HepG2 (cell line): ENCODE measurements around the gene MRPS34. TPM values are rescaled to one million over a fixed set of nuclear protein-coding genes. Genes with fewer than 3 reads are reported as not detected.

Source experiments
- ATAC-seq: fragments of 200-7000 bp; cut with Tn5 transposase; 3 replicates; pipeline ENCODE4 v1.9.1; 2020; ENCODE audit warnings: mild to moderate bottlenecking, moderate library complexity
- BruUV-seq: library from RNA; stranded (reverse); fragments of 400-500 nt; replicated peaks from 2 replicates; lab custom pipeline; 2021; lab: Mats Ljungman, UMichigan
- CTCF ChIA-PET: fragments of 300-600 bp; formaldehyde crosslinking; extraction: SDS; loops from one replicate; lab custom pipeline; 2021; ENCODE audit warnings: low total read pairs, inconsistent platforms, low intra/inter-chr PET ratio; lab: Yijun Ruan, JAX
- POLR2A ChIA-PET: fragments of 350-600 bp; sonication (Branson Sonifier 250); formaldehyde crosslinking; loops from one replicate; lab custom pipeline; 2020; ENCODE audit warnings: antibody characterized with exemption, inconsistent platforms; lab: Yijun Ruan, JAX
- DNase-seq: peaks from one replicate; pipeline ENCODE4 v3.0.0-alpha.2; 2015; ENCODE audit warnings: low spot score
- FAIRE-seq: peaks from 3 replicates; lab custom pipeline; 2011; peaks lifted over from hg19 to GRCh38; lab: Jason Lieb, UNC
- H2AFZ ChIP-seq: one replicate; pipeline ENCODE4 v1.6.1; 2011; ENCODE audit warnings: low read length, inconsistent platforms
- H3K27ac ChIP-seq: fragments of 300-600 bp; 3 replicates; pipeline ENCODE4 v1.8.0; 2011; ENCODE audit warnings: mixed run types, mild to moderate bottlenecking, mixed read lengths, low read length, inconsistent platforms; ENCODE audit not compliant: insufficient read depth; ENCODE audit errors: extremely low read length
- H3K27me3 ChIP-seq, 2 experiments: fragments of 200-600 bp in 1 of 2; 2 replicates in 1 of 2; 3 replicates in 1 of 2; pipeline versions ENCODE4 v1.6.0 to v1.8.0; 2011; ENCODE audit warnings: low read length in 2 of 2, mild to moderate bottlenecking in 2 of 2, moderate library complexity in 2 of 2, inconsistent platforms in 1 of 2; ENCODE audit not compliant: insufficient read depth in 2 of 2, control insufficient read depth in 1 of 2
- H3K36me3 ChIP-seq, 2 experiments: fragments of 200-600 bp in 1 of 2; replicated peaks in 1 of 2; 2 replicates in 1 of 2; 3 replicates in 1 of 2; pipeline versions ENCODE4 v1.5.1 to v1.8.0; 2011; ENCODE audit warnings: low read length in 2 of 2, inconsistent platforms in 1 of 2; ENCODE audit not compliant: insufficient read depth in 2 of 2, control insufficient read depth in 1 of 2
- H3K4me1 ChIP-seq: 2 replicates; pipeline ENCODE4 v1.5.1; 2012; ENCODE audit warnings: low read length, inconsistent platforms; ENCODE audit not compliant: insufficient read depth
- H3K4me2 ChIP-seq: 2 replicates; pipeline ENCODE4 v1.6.0; 2011; ENCODE audit warnings: low read depth, low read length, inconsistent platforms
- H3K4me3 ChIP-seq, 3 experiments: fragments of 200-600 bp in 1 of 3; sonication (generic), shearing (Covaris generic) in 1 of 3; replicated peaks in 1 of 3; 2 replicates each; pipeline ENCODE4 v1.5.1; 2011 to 2016; ENCODE audit warnings: low read length in 3 of 3, inconsistent platforms in 2 of 3, low read depth in 2 of 3, mild to moderate bottlenecking in 2 of 3, control low read depth in 1 of 3, mixed read lengths in 1 of 3; ENCODE audit not compliant: insufficient read depth in 1 of 3
- H3K79me2 ChIP-seq: one replicate; pipeline ENCODE4 v1.6.1; 2011; ENCODE audit warnings: low read length, inconsistent platforms; ENCODE audit not compliant: insufficient read depth
- H3K9ac ChIP-seq: 2 replicates; pipeline ENCODE4 v1.6.0; 2011; ENCODE audit warnings: mild to moderate bottlenecking, low read depth, low read length, inconsistent platforms; ENCODE audit not compliant: insufficient read depth
- H3K9me3 ChIP-seq: 2 replicates; pipeline ENCODE4 v1.5.1; 2012; ENCODE audit warnings: mild to moderate bottlenecking, low read length
- H4K20me1 ChIP-seq: 2 replicates; pipeline ENCODE4 v1.6.0; 2011; ENCODE audit warnings: inconsistent platforms, mild to moderate bottlenecking, low read length, moderate library complexity; ENCODE audit not compliant: insufficient read depth
- CHD2 ChIP-seq: IDR thresholded peaks from 2 replicates; pipeline ENCODE4 v1.6.1; 2011; ENCODE audit warnings: low read depth, low read length, improper control_type of control experiment
- CREBL2 ChIP-seq: sonication (generic); formaldehyde crosslinking; IDR thresholded peaks from 2 replicates; pipeline ENCODE4 v1.8.1; 2023; ENCODE audit warnings: missing genetic modification reagents, mild to moderate bottlenecking, borderline replicate concordance
- ERF ChIP-seq: IDR thresholded peaks from 2 replicates; pipeline ENCODE4 v1.6.1; 2018; ENCODE audit warnings: missing biosample characterization, missing genetic modification reagents
- EZH2 ChIP-seq: conservative IDR thresholded peaks from 2 replicates; pipeline ENCODE4 v1.6.1; 2012; ENCODE audit warnings: mild to moderate bottlenecking, low read depth, low read length, moderate library complexity
- GATA4 ChIP-seq: sonication (generic); IDR thresholded peaks from 2 replicates; pipeline ENCODE4 v1.6.1; 2016; ENCODE audit warnings: antibody characterized with exemption, low read depth, borderline replicate concordance
- HMG20A ChIP-seq: IDR thresholded peaks from 2 replicates; pipeline ENCODE4 v1.6.1; 2016; ENCODE audit warnings: borderline replicate concordance
- HNF4A ChIP-seq: sonication (generic); formaldehyde crosslinking; IDR thresholded peaks from 2 replicates; pipeline ENCODE4 v1.4.0; 2020; ENCODE audit warnings: missing genetic modification reagents
- IKZF5 ChIP-seq: IDR thresholded peaks from 2 replicates; pipeline ENCODE4 v1.6.1; 2018; ENCODE audit warnings: missing genetic modification reagents, mild to moderate bottlenecking, missing compliant biosample characterization
- MYC ChIP-seq: sonication (generic); formaldehyde crosslinking; IDR thresholded peaks from 2 replicates; pipeline ENCODE4 v1.9.0; 2021; ENCODE audit warnings: missing genetic modification reagents, borderline replicate concordance
- NONO ChIP-seq, 2 experiments: fragments of 450-650 bp in 1 of 2; sonication (generic) in 1 of 2; formaldehyde crosslinking in 1 of 2; IDR thresholded peaks in 1 of 2; conservative IDR thresholded peaks in 1 of 2; 2 replicates each; pipeline versions ENCODE4 v1.6.1 to v1.8.0; 2017 to 2022; ENCODE audit warnings: mild to moderate bottlenecking in 1 of 2, missing genetic modification reagents in 1 of 2, moderate library complexity in 1 of 2
- RBM39 ChIP-seq: fragments of 200-400 bp; formaldehyde crosslinking; IDR thresholded peaks from one replicate; pipeline ENCODE4 v1.6.1; 2018; ENCODE audit warnings: antibody characterized with exemption, mild to moderate bottlenecking, low read depth, low read length; ENCODE audit not compliant: poor library complexity, severe bottlenecking
- SP2 ChIP-seq: sonication (generic); formaldehyde crosslinking; IDR thresholded peaks from 2 replicates; pipeline ENCODE4 v1.5.1; 2020; ENCODE audit warnings: mild to moderate bottlenecking, missing genetic modification reagents
- SRSF4 ChIP-seq: fragments of 200-400 bp; formaldehyde crosslinking; IDR thresholded peaks from one replicate; pipeline ENCODE4 v1.6.1; 2018; ENCODE audit warnings: mild to moderate bottlenecking, low read depth, low read length, moderate library complexity; ENCODE audit not compliant: poor library complexity, severe bottlenecking
- TERF1 ChIP-seq: sonication (generic); formaldehyde crosslinking; IDR thresholded peaks from 2 replicates; pipeline ENCODE4 v1.8.0; 2022; ENCODE audit warnings: mild to moderate bottlenecking, missing genetic modification reagents, moderate library complexity
- TIGD3 ChIP-seq: sonication (generic); formaldehyde crosslinking; IDR thresholded peaks from 2 replicates; pipeline ENCODE4 v1.5.1; 2020; ENCODE audit warnings: mild to moderate bottlenecking, missing genetic modification reagents, borderline replicate concordance
- U2AF1 ChIP-seq: fragments of 200-400 bp; formaldehyde crosslinking; optimal IDR thresholded peaks from 2 replicates; pipeline ENCODE3; 2017; ENCODE audit warnings: mild to moderate bottlenecking, low read depth, low read length
- ZFP36L1 ChIP-seq: sonication (generic); formaldehyde crosslinking; IDR thresholded peaks from 2 replicates; pipeline ENCODE4 v1.8.0; 2022; ENCODE audit warnings: mild to moderate bottlenecking, missing genetic modification reagents, moderate library complexity
- ZNF460 ChIP-seq: sonication (generic); formaldehyde crosslinking; IDR thresholded peaks from 2 replicates; pipeline ENCODE4 v1.5.1; 2020; ENCODE audit warnings: missing genetic modification reagents, mild to moderate bottlenecking, borderline replicate concordance
- ZNF580 ChIP-seq: IDR thresholded peaks from 2 replicates; pipeline ENCODE4 v1.6.1; 2016; ENCODE audit warnings: low read depth, borderline replicate concordance
- WGBS: methylation state at CpG from one replicate; pipeline ENCODE4 v1.1.6; 2017; ENCODE audit warnings: low lambda C conversion rate; 5-methylcytosine and 5-hydroxymethylcytosine counted together
- in situ Hi-C: cut with HindIII; loops from 2 replicates; pipeline ENCODE4 v1.10.0; 2017; ENCODE audit warnings: low pct_unique_long_range_greater_than_20kb; ENCODE audit not compliant: extremely low pct_ligation_motif_present
- intact Hi-C: fragments of 100-400 bp; cut with micrococcal nuclease; formaldehyde crosslinking; loops from one replicate; pipeline ENCODE4 v1.10.0; 2022; ENCODE audit not compliant: unreplicated experiment
- polyA plus RNA-seq, 8 experiments: library from polyadenylated mRNA; depleted of rRNA in 3 of 8; stranded (reverse) in 7 of 8; unstranded in 1 of 8; fragments of >200 nt; fragmentation: Illumina TruSeq in 4 of 8; extraction: Trizol in 4 of 8; gene quantifications; 2 replicates each; pipeline versions ENCODE4 v1.2.1 to v1.2.3, GENCODE V29; 2011 to 2016; ENCODE audit warnings: low read depth in 4 of 8, missing spikeins in 1 of 8, mixed read lengths in 1 of 8; ENCODE audit not compliant: insufficient read depth in 1 of 8
- total RNA-seq, 5 experiments: library from RNA; depleted of rRNA; stranded (reverse); fragments of >200 nt; fragmentation: Illumina TruSeq; extraction: Trizol; gene quantifications; 2 replicates each; pipeline ENCODE4 v1.2.3, GENCODE V29; 2016; ENCODE audit warnings: low read depth in 1 of 5

The MRPS34 gene
- total and polyA plus RNA-seq, 2 of the 13 experiments (the other 11 are each of a cell fraction or from before 2014, with no cell fraction given): 63.5 to 131 TPM

GRCh38 chr16:1769402-1770300 is 3.3 kb downstream of the MRPS34 start:
- H3K4me2 ChIP-seq: no peak overlapping the region
- FAIRE-seq (no peak), DNase-seq (no peak), ATAC-seq (no peak)
- H2AFZ ChIP-seq: no peak overlapping the region
- peaks cover 7% of the 10 kb centered on the region for H3K4me1 ChIP-seq
- ChIA-PET CTCF (no interaction called here), POLR2A (interaction anchor here (2.7 kb wide), 1 partner anchor 13 kb away, joined by 7 read pairs; the partner anchor contains the start of genes NUBP2 and SPSB3)
- H3K4me3 ChIP-seq: no peak overlapping the region
- peaks cover 13 to 24% of the 10 kb centered on the region in 2 experiments; a peak in 4 of 5 replicates for H3K36me3 ChIP-seq
- in situ Hi-C loops (no loop called here), intact Hi-C loops (loop anchor here (5.0 kb wide), 1 partner anchor 43 kb away; no protein-coding TSS in a partner anchor)
- H3K79me2 ChIP-seq: peaks cover 24% of the 10 kb centered on the region
- H3K9me3 ChIP-seq: no peaks in the 10 kb centered on the region
- WGBS: over 99% methylated on average over 11 of the region's 27 CpGs
- no peaks in the 10 kb centered on the region for H4K20me1 ChIP-seq
- no TSS peak for BruUV-seq
- H3K9ac ChIP-seq: no peak overlapping the region
- H3K27ac ChIP-seq: no peak overlapping the region
- no peaks in the 10 kb centered on the region; a peak in 1 of 5 replicates for H3K27me3 ChIP-seq
- no peak for TF ChIP-seq MYC (CRISPR knock-in tag)
- no peak for TF ChIP-seq ZNF460 (CRISPR knock-in tag)
- peak; percentile 3 for TF ChIP-seq RBM39
- TF ChIP-seq NONO (IDR thresholded peaks at IDR 0.05): no peak
- TF ChIP-seq NONO (CRISPR knock-in tag; conservative IDR thresholded peaks at IDR 0.05): peak; percentile 36; the same call in 1 of the 2 replicates
- TF ChIP-seq EZH2: no peak
- TF ChIP-seq HMG20A (CRISPR knock-in tag): no peak
- no peak for TF ChIP-seq U2AF1
- no peak for TF ChIP-seq IKZF5
- 0 out of 2 replicates have a peak, but pooled peaks have one; percentile 14 for TF ChIP-seq CHD2
- TF ChIP-seq HNF4A: no peak
- TF ChIP-seq ZNF580 (CRISPR knock-in tag): no peak
- no peak for TF ChIP-seq TIGD3
- no peak for TF ChIP-seq ERF (CRISPR knock-in tag)
- no peak for TF ChIP-seq GATA4
- TF ChIP-seq SRSF4: no peak
- no peak for TF ChIP-seq TERF1 (CRISPR knock-in tag)
- TF ChIP-seq SP2 (CRISPR knock-in tag): no peak
- TF ChIP-seq CREBL2 (CRISPR knock-in tag): no peak
- TF ChIP-seq ZFP36L1 (CRISPR knock-in tag): no peak
